ENCODE results near the gene SPEF2. TPM values are rescaled to one million over a fixed set of nuclear protein-coding genes. Genes with fewer than 3 reads are reported as not detected.

Gene SPEF2
- total RNA-seq, 1 donor from 2014 or later: 3.4 TPM

DNA sequence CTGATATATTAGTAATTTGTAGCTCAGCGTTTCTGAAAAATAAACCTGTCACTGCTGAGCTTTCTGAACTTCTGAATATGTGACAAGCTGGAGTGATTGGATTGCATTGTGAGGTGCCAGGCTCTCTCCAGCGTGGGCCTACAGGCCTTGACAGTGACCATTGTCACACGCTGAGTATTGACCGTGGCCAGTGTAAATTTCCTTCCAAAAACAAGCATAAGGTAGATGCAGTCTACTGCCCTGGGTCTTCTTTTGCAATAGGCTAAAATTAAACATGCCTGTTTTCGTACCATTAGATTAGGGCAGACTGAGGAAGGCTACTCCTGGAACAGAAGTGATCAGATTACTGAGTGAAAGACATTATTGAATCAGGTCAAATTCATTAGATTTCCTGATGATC lies 60.2 kb downstream of the SPEF2 start:
- Histone ChIP-seq H3K36me3 (ENCODE audit: insufficient read depth, low read length) (no peaks in the 10 kb centered on the region), H3K4me2 (ENCODE audit: low read length) (no peak overlapping the region), H3K79me2 (ENCODE audit: insufficient read depth, low read length) (no peaks in the 10 kb centered on the region), H3K9me3 (ENCODE audit: insufficient read depth, low read depth, low read length) (no peaks in the 10 kb centered on the region), H4K20me1 (ENCODE audit: insufficient read depth, low read length) (no peaks in the 10 kb centered on the region), H3K27ac (ENCODE audit: low read depth, low read length) (no peak overlapping the region), H3K9ac (ENCODE audit: low read length) (no peak overlapping the region), H2AFZ (ENCODE audit: low read depth, low read length) (no peak overlapping the region), H3K27me3 (ENCODE audit: insufficient read depth, low read length) (no peaks in the 10 kb centered on the region), H3K4me3 (ENCODE audit: insufficient read depth, low read depth, low read length) (no peak overlapping the region), H3K4me1 (ENCODE audit: insufficient read depth, low read length) (no peaks in the 10 kb centered on the region)
- TF ChIP-seq EZH2 (IDR thresholded peaks at IDR 0.05; ENCODE audit: insufficient read depth, low read length): no peak
- TF ChIP-seq, protein P1, sequence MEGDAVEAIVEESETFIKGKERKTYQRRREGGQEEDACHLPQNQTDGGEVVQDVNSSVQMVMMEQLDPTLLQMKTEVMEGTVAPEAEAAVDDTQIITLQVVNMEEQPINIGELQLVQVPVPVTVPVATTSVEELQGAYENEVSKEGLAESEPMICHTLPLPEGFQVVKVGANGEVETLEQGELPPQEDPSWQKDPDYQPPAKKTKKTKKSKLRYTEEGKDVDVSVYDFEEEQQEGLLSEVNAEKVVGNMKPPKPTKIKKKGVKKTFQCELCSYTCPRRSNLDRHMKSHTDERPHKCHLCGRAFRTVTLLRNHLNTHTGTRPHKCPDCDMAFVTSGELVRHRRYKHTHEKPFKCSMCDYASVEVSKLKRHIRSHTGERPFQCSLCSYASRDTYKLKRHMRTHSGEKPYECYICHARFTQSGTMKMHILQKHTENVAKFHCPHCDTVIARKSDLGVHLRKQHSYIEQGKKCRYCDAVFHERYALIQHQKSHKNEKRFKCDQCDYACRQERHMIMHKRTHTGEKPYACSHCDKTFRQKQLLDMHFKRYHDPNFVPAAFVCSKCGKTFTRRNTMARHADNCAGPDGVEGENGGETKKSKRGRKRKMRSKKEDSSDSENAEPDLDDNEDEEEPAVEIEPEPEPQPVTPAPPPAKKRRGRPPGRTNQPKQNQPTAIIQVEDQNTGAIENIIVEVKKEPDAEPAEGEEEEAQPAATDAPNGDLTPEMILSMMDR (IDR thresholded peaks at IDR 0.05; ENCODE audit: insufficient read depth, low read depth, low read length): no peak
- H3K27ac Mint-ChIP-seq (ENCODE audit: unreplicated experiment): no peak overlapping the region
- no peak for FAIRE-seq
- no peak overlapping the region for H3K4me3 Mint-ChIP-seq (ENCODE audit: unreplicated experiment)
- H3K27me3 Mint-ChIP-seq (ENCODE audit: low read depth, unreplicated experiment): peaks cover 4% of the 10 kb centered on the region
- H3K4me1 Mint-ChIP-seq (ENCODE audit: low read depth, unreplicated experiment): no peaks in the 10 kb centered on the region
- H3K36me3 Mint-ChIP-seq (ENCODE audit: low read depth, unreplicated experiment): no peaks in the 10 kb centered on the region
- no peak for DNase-seq (ENCODE audit: low read depth)
- H3K9me3 Mint-ChIP-seq (ENCODE audit: unreplicated experiment): no peaks in the 10 kb centered on the region

DNA sequence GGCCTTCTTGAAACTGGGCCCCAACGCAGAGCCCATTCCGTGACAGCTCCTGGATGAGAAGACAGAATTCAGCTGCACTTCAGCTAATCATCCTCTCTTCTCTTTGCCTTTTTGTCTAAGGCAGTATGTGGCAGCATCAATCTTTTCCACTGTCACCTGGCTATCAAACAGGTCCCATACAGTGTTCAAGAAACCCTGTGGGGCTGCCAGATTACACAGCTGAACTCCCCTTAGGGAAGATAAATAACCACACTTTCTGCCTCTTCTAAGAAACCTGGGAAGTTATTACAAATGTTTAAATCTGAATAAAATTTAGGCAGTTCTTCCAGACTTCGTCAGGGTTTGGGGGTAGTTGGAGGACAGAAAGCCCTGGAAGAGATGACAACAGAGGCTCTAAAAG lies 61.0 kb downstream of the SPEF2 start:
- H2AFZ ChIP-seq (ENCODE audit: low read depth, low read length): no peak overlapping the region
- no peaks in the 10 kb centered on the region for H3K9me3 ChIP-seq (ENCODE audit: insufficient read depth, low read depth, low read length)
- no peak overlapping the region for H3K27ac ChIP-seq (ENCODE audit: low read depth, low read length)
- H3K4me3 Mint-ChIP-seq (ENCODE audit: unreplicated experiment): no peak overlapping the region
- no peak overlapping the region for H3K9ac ChIP-seq (ENCODE audit: low read length)
- no peaks in the 10 kb centered on the region for H3K9me3 Mint-ChIP-seq (ENCODE audit: unreplicated experiment)
- no peaks in the 10 kb centered on the region for H3K36me3 ChIP-seq (ENCODE audit: insufficient read depth, low read length)
- no peaks in the 10 kb centered on the region for H4K20me1 ChIP-seq (ENCODE audit: insufficient read depth, low read length)
- TF ChIP-seq, protein P1 (IDR thresholded peaks at IDR 0.05; ENCODE audit: insufficient read depth, low read depth, low read length): no peak
- TF ChIP-seq EZH2 (IDR thresholded peaks at IDR 0.05; ENCODE audit: insufficient read depth, low read length): no peak
- no peak overlapping the region for H3K4me2 ChIP-seq (ENCODE audit: low read length)
- H3K4me1 ChIP-seq (ENCODE audit: insufficient read depth, low read length): no peaks in the 10 kb centered on the region
- H3K79me2 ChIP-seq (ENCODE audit: insufficient read depth, low read length): no peaks in the 10 kb centered on the region
- FAIRE-seq (no peak), DNase-seq (ENCODE audit: low read depth) (no peak)
- no peaks in the 10 kb centered on the region for H3K4me1 Mint-ChIP-seq (ENCODE audit: low read depth, unreplicated experiment)
- H3K27ac Mint-ChIP-seq (ENCODE audit: unreplicated experiment): no peak overlapping the region
- no peaks in the 10 kb centered on the region for H3K27me3 ChIP-seq (ENCODE audit: insufficient read depth, low read length)
- H3K4me3 ChIP-seq (ENCODE audit: insufficient read depth, low read depth, low read length): no peak overlapping the region
- H3K27me3 Mint-ChIP-seq (ENCODE audit: low read depth, unreplicated experiment): peaks cover 4% of the 10 kb centered on the region
- no peaks in the 10 kb centered on the region for H3K36me3 Mint-ChIP-seq (ENCODE audit: low read depth, unreplicated experiment)

DNA sequence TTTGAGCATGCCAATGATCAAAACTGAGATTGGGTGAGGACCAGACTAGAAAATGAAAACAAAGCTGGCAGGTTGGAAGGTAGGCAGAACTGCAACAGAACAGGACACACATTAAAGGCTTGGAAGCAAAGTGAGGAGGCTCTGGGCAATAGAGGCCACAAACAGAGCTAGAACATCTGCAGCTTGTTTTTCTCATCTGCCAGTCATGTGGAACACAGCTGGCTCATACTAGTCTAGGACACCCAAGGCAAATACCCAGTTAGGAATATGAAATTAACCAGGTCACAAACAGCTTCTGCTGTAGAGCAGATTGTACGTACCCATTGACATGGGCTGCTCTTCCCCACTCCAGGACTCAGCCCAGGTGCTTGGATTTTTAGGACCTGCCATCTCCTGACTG lies 61.7 kb downstream of the SPEF2 start:
- H3K9me3 Mint-ChIP-seq (ENCODE audit: unreplicated experiment): no peaks in the 10 kb centered on the region
- FAIRE-seq: no peak

More for the DNA sequence above, 61.7 kb downstream of the SPEF2 start:
- no peak for DNase-seq (ENCODE audit: low read depth)
- no peaks in the 10 kb centered on the region for H3K9me3 ChIP-seq (ENCODE audit: insufficient read depth, low read depth, low read length)
- H2AFZ ChIP-seq (ENCODE audit: low read depth, low read length): no peak overlapping the region
- no peaks in the 10 kb centered on the region for H3K36me3 ChIP-seq (ENCODE audit: insufficient read depth, low read length)
- H3K36me3 Mint-ChIP-seq (ENCODE audit: low read depth, unreplicated experiment): no peaks in the 10 kb centered on the region
- peaks cover 4% of the 10 kb centered on the region for H3K27me3 Mint-ChIP-seq (ENCODE audit: low read depth, unreplicated experiment)
- H3K9ac ChIP-seq (ENCODE audit: low read length): no peak overlapping the region
- no peaks in the 10 kb centered on the region for H3K79me2 ChIP-seq (ENCODE audit: insufficient read depth, low read length)
- H3K4me1 ChIP-seq (ENCODE audit: insufficient read depth, low read length): no peaks in the 10 kb centered on the region
- no peak overlapping the region for H3K27ac ChIP-seq (ENCODE audit: low read depth, low read length)
- H3K27ac Mint-ChIP-seq (ENCODE audit: unreplicated experiment): no peak overlapping the region
- H3K4me3 ChIP-seq (ENCODE audit: insufficient read depth, low read depth, low read length): no peak overlapping the region
- H3K27me3 ChIP-seq (ENCODE audit: insufficient read depth, low read length): no peaks in the 10 kb centered on the region
- no peaks in the 10 kb centered on the region for H3K4me1 Mint-ChIP-seq (ENCODE audit: low read depth, unreplicated experiment)
- H3K4me3 Mint-ChIP-seq (ENCODE audit: unreplicated experiment): no peak overlapping the region
- no peak for TF ChIP-seq EZH2 (IDR thresholded peaks at IDR 0.05; ENCODE audit: insufficient read depth, low read length)
- TF ChIP-seq, protein P1 (IDR thresholded peaks at IDR 0.05; ENCODE audit: insufficient read depth, low read depth, low read length): no peak
- no peaks in the 10 kb centered on the region for H4K20me1 ChIP-seq (ENCODE audit: insufficient read depth, low read length)
- no peak overlapping the region for H3K4me2 ChIP-seq (ENCODE audit: low read length)

All from astrocyte (in vitro differentiated cells and primary cell).